HG03060 (cell line): Measurements from ENCODE around the gene LRRTM4.
A peak's percentile ranks its signal among the peaks of the same experiment; 100 is the strongest.

ENCODE experiments used
- ATAC-seq: cut with Tn5 transposase; IDR thresholded peaks from one replicate; pipeline ENCODE4 v1.9.1; 2021; ENCODE audit warnings: low read depth, moderate number of reproducible peaks; ENCODE audit not compliant: unreplicated experiment

Gene LRRTM4

GRCh38 chr2:77013457-77013856, 508.7 kb downstream of the LRRTM4 start:
- no peak for ATAC-seq

- no peak for ATAC-seq
Measured at GRCh38 chr2:77009307-77009706, 512.9 kb downstream of the LRRTM4 start.

- no peak for ATAC-seq
Measured at GRCh38 chr2:77008853-77009252, 513.3 kb downstream of the LRRTM4 start.

- no peak for ATAC-seq
Measured at GRCh38 chr2:77007686-77008085, 514.5 kb downstream of the LRRTM4 start.

- no peak for ATAC-seq
Measured at GRCh38 chr2:77005522-77005921, 516.7 kb downstream of the LRRTM4 start.

- ATAC-seq, result no peak
Measured at GRCh38 chr2:77001895-77002294, 520.3 kb downstream of the LRRTM4 start.

GRCh38 chr2:76998704-76999103, 523.5 kb downstream of the LRRTM4 start:
- no peak for ATAC-seq

GRCh38 chr2:76998152-76998551, 524.0 kb downstream of the LRRTM4 start:
- no peak for ATAC-seq

GRCh38 chr2:76997296-76997695, 524.9 kb downstream of the LRRTM4 start:
- no peak for ATAC-seq

GRCh38 chr2:76985387-76986136, 536.6 kb downstream of the LRRTM4 start:
- no peak for ATAC-seq

- no peak for ATAC-seq
Measured at GRCh38 chr2:76984359-76984758, 537.8 kb downstream of the LRRTM4 start.

GRCh38 chr2:76980067-76980787, 541.9 kb downstream of the LRRTM4 start:
- ATAC-seq, result no peak

GRCh38 chr2:76977846-76978727, 544.1 kb downstream of the LRRTM4 start:
- no peak for ATAC-seq

- ATAC-seq, result no peak
Measured at GRCh38 chr2:76975752-76976151, 546.4 kb downstream of the LRRTM4 start.

GRCh38 chr2:76973610-76974009, 548.6 kb downstream of the LRRTM4 start:
- ATAC-seq, result no peak

GRCh38 chr2:76965772-76966171, 556.4 kb downstream of the LRRTM4 start:
- ATAC-seq, result no peak

GRCh38 chr2:76958749-76959148, 563.4 kb downstream of the LRRTM4 start:
- ATAC-seq, result no peak

GRCh38 chr2:76953733-76954347, 568.3 kb downstream of the LRRTM4 start:
- peak; percentile 79 for ATAC-seq

- no peak for ATAC-seq
Measured at GRCh38 chr2:76946631-76947145, 575.5 kb downstream of the LRRTM4 start.

- ATAC-seq, result no peak
Measured at GRCh38 chr2:76940559-76940958, 581.6 kb downstream of the LRRTM4 start.
